AG09319 (cell line): Measurements from ENCODE around the gene ZXDC.
A peak's percentile ranks its signal among the peaks of the same experiment; 100 is the strongest.

ENCODE experiments used
- DNase-seq: peaks from one replicate; pipeline ENCODE4 v3.0.0-alpha.2; 2010; ENCODE audit warnings: low read depth; ENCODE audit errors: extremely low read depth
- TF ChIP-seq, protein P1 (sequence below): IDR thresholded peaks from 2 replicates; pipeline ENCODE4 v1.5.1; 2011; ENCODE audit warnings: low read depth, mild to moderate bottlenecking, inconsistent platforms, low read length, moderate library complexity

ZXDC gene, protein sequence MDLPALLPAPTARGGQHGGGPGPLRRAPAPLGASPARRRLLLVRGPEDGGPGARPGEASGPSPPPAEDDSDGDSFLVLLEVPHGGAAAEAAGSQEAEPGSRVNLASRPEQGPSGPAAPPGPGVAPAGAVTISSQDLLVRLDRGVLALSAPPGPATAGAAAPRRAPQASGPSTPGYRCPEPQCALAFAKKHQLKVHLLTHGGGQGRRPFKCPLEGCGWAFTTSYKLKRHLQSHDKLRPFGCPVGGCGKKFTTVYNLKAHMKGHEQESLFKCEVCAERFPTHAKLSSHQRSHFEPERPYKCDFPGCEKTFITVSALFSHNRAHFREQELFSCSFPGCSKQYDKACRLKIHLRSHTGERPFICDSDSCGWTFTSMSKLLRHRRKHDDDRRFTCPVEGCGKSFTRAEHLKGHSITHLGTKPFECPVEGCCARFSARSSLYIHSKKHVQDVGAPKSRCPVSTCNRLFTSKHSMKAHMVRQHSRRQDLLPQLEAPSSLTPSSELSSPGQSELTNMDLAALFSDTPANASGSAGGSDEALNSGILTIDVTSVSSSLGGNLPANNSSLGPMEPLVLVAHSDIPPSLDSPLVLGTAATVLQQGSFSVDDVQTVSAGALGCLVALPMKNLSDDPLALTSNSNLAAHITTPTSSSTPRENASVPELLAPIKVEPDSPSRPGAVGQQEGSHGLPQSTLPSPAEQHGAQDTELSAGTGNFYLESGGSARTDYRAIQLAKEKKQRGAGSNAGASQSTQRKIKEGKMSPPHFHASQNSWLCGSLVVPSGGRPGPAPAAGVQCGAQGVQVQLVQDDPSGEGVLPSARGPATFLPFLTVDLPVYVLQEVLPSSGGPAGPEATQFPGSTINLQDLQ

DNA sequence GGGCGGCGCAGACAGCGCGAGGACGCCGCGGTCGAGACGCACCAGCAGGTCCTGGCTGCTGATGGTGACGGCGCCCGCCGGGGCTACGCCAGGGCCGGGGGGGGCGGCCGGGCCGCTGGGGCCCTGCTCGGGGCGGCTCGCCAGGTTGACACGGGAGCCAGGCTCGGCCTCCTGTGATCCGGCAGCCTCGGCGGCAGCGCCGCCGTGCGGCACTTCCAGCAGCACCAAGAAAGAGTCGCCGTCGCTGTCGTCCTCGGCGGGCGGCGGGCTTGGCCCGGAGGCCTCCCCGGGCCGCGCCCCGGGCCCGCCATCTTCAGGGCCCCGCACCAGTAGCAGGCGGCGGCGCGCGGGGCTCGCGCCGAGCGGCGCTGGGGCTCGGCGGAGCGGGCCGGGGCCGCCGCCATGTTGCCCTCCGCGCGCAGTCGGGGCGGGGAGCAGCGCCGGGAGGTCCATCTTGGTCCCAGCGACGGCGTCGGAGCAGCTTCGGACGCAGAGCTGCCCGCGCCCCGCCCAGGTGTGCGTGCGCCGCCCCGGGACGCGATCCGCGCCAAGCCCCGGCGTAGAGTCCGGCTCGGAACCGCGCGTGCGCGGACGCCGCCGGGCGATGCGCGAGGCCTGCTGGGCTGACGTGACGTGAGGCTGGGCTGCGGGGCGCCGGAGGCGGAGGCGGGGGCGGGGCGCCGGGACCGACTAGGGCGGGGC, at the start of gene ZXDC:
Gene ZXDC, minus strand, starts transcription at position 479 of the 702 bp plus-strand sequence. Its CDS starts 26 bp downstream, at position 453.
- peak; percentile 88 for DNase-seq
- TF ChIP-seq, protein P1, sequence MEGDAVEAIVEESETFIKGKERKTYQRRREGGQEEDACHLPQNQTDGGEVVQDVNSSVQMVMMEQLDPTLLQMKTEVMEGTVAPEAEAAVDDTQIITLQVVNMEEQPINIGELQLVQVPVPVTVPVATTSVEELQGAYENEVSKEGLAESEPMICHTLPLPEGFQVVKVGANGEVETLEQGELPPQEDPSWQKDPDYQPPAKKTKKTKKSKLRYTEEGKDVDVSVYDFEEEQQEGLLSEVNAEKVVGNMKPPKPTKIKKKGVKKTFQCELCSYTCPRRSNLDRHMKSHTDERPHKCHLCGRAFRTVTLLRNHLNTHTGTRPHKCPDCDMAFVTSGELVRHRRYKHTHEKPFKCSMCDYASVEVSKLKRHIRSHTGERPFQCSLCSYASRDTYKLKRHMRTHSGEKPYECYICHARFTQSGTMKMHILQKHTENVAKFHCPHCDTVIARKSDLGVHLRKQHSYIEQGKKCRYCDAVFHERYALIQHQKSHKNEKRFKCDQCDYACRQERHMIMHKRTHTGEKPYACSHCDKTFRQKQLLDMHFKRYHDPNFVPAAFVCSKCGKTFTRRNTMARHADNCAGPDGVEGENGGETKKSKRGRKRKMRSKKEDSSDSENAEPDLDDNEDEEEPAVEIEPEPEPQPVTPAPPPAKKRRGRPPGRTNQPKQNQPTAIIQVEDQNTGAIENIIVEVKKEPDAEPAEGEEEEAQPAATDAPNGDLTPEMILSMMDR, result peak; percentile 41

DNA sequence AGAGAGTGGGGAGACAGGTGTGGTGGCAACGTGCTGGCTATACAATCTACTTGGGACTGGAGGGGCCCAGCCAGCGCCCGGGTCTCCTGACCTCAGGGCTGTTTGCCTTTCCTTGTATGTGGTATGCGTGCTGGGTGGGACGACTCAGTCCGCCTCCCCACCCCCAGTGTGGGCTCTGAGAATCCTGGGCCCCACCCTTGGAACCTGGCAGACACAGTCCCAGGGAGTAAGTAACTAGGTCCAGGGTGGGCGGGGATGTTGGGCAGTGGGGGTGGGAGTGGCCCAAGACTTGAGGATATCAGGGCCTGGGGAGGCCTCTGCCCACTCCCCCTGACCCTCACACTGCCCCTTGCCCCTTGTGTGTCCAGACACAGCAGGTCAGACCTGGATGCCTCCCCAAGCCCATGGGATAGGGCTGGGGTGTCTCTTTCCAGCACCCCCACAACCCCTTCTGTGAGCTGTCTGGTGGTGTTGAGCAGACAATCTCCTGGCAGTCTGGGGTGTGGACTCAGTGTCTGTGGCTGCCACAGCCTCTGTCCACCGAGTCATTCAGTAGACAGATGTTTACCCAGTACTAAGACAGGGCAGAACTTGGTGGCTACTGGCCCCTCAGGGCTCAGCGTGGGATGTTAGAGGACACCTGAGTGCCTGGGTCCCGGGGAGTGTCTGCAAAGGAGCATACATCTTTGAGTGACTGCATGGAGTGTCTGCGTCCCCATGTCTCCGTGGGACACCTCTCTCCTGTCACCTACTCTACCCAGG, 49.6 kb upstream of the ZXDC start:
- DNase-seq, result no peak
- TF ChIP-seq, protein P1, result no peak

DNA sequence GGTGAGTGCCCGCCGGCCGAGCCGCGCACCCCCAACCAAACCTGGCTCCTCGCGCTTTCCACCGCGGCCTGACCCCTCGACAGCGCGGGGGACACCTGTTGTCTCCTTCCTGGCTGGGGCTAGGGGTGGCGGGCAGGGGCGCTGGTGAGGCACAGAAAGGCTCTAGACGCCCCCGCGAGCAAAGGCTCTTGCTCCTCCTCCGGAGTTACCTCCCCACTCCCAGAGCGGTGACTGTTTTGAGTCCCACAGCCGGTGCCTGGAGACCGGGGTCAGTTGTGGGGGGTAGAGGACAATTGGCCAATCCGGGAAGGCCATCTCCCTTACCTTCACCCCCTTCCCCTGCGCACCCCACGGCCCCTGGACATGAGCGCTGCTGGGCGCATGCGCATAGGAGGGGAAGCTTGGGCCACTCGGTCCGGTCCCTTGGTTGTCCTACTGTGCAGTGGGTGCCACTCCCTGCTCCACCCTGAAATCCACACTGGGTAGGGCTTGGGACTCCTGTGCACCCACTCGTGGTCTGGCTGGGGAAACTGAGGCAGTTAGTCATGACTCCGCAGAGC, 48.8 kb upstream of the ZXDC start:
- DNase-seq, result no peak
- TF ChIP-seq, protein P1, result no peak

DNA sequence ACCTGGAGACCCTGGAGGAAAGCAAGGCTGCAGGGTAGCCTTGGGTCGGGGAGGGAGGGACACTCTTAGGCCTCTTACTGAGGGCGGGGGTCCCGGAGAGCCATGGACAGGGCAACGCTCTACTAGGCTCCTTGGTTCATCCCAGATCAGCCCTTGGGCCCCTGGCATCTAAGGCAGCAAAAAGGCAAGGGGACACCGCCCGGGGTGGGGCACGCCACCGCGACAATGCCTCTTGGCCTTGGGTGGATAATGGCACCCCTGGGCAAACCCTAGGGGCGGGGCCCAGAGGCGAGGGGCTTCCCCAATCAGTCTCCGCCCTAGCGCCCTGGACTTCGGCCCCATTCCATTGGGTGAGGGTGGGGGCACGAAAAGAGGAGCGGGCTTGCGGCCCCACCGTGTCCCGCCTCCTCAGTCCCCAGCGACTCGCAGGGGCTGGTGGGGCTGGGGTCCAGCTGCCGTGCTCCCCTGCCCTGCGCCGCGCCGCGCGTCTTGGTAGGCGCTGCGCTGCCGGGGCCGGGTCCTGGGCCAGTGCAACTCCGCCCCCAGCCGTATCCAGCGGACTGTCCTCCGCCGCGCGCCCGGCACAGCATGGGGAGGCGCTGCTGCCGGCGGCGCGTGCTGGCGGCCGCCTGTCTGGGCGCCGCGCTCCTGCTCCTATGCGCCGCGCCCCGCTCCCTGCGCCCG, 48.2 kb upstream of the ZXDC start, which contains the start of gene CHST13:
Gene CHST13, plus strand, starts transcription at position 411 of the 684 bp plus-strand sequence. Its CDS starts 178 bp downstream, at position 589.
- DNase-seq, result no peak
- TF ChIP-seq, protein P1, result no peak

DNA sequence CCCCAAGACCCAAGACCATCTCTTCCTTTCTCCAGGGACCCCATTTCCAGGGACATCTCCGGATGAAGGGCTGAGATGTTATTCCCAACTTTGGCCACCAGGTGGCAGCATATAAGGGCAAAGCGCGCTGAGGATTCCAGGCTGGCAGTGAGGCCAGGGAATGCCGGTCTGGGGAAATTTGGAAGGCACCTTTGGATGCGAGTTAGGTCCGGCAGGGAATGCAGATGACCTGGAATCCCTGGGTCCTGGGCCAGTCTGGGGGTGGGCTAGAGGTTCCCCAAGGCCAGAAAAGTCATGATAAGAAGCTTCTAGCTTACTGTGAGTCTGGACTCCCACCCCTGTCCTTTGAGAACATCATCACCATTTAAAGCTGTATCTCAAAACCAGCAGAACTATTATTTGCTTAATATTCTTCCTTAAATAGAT, 46.7 kb upstream of the ZXDC start:
- DNase-seq, result peak; percentile 4
- TF ChIP-seq, protein P1, result peak; percentile 83
